HG03097 (cell line): ENCODE data around the gene CMSS1.

Experiments used
- ATAC-seq: cut with Tn5 transposase; IDR thresholded peaks from one replicate; pipeline ENCODE4 v1.9.1; 2021; ENCODE audit not compliant: unreplicated experiment, low FRiP score

The CMSS1 gene

GRCh38 chr3:99872923-99873254 lies 55.2 kb downstream of the CMSS1 start:
- ATAC-seq, result peak; percentile 49

- no peak for ATAC-seq
Measured at GRCh38 chr3:99873269-99874102, 55.8 kb downstream of the CMSS1 start.

GRCh38 chr3:99874237-99875002 lies 56.8 kb downstream of the CMSS1 start:
- no peak for ATAC-seq

- ATAC-seq, result no peak
Measured at GRCh38 chr3:99875581-99875928, 57.9 kb downstream of the CMSS1 start.

GRCh38 chr3:99875929-99876841 lies 58.5 kb downstream of the CMSS1 start:
- peak; percentile 67 for ATAC-seq

GRCh38 chr3:99877031-99877579 lies 59.4 kb downstream of the CMSS1 start:
- ATAC-seq, result no peak

- ATAC-seq, result peak; percentile 35
Measured at GRCh38 chr3:99878005-99878404, 60.3 kb downstream of the CMSS1 start.

GRCh38 chr3:99879275-99879674 lies 61.6 kb downstream of the CMSS1 start:
- no peak for ATAC-seq

GRCh38 chr3:99881121-99881524 lies 63.5 kb downstream of the CMSS1 start:
- no peak for ATAC-seq

GRCh38 chr3:99882436-99883137 lies 64.9 kb downstream of the CMSS1 start:
- ATAC-seq, result no peak

GRCh38 chr3:99883138-99883461 lies 65.4 kb downstream of the CMSS1 start:
- no peak for ATAC-seq

- no peak for ATAC-seq
Measured at GRCh38 chr3:99883693-99884092, 66.0 kb downstream of the CMSS1 start.

- ATAC-seq, result no peak
Measured at GRCh38 chr3:99884484-99884883, 66.8 kb downstream of the CMSS1 start.

GRCh38 chr3:99885085-99885484 lies 67.4 kb downstream of the CMSS1 start:
- no peak for ATAC-seq

- ATAC-seq, result no peak
Measured at GRCh38 chr3:99885851-99886250, 68.2 kb downstream of the CMSS1 start.

GRCh38 chr3:99891610-99892285 lies 74.1 kb downstream of the CMSS1 start:
- no peak for ATAC-seq

- no peak for ATAC-seq
Measured at GRCh38 chr3:99892332-99892731, 74.7 kb downstream of the CMSS1 start.

- no peak for ATAC-seq
Measured at GRCh38 chr3:99895131-99895696, 77.6 kb downstream of the CMSS1 start.

GRCh38 chr3:99895703-99896441 lies 78.2 kb downstream of the CMSS1 start:
- no peak for ATAC-seq
